ENCODE results near the gene BEST1.

GRCh38 chr11:61910187-61911127, 39.7 kb upstream of the BEST1 start:
- TF ChIP-seq POLR2AphosphoS5 (IDR thresholded peaks at IDR 0.05) (no peak), CTCF (IDR thresholded peaks at IDR 0.05) (no peak), EP300 (IDR thresholded peaks at IDR 0.05; ENCODE audit: low read depth) (no peak), POLR2A (IDR thresholded peaks at IDR 0.05) (no peak)
